Upper lobe of left lung (tissue), 6 donors: ENCODE data around the gene EZH2. TPM values are rescaled to one million over a fixed set of nuclear protein-coding genes. Genes with fewer than 3 reads are reported as not detected.

Source experiments
- ATAC-seq, 2 donors: fragments of 200-7000 bp; cut with Tn5 transposase; one replicate each; pipeline ENCODE4 v1.9.1; 2022; ENCODE audit warnings: mild to moderate bottlenecking in 2 of 2, moderate library complexity in 2 of 2; ENCODE audit not compliant: low FRiP score in 2 of 2
- DNase-seq, 2 donors: peaks; one replicate each; pipeline ENCODE4 v3.0.0-alpha.2; 2019 to 2020
- H3K27ac ChIP-seq, 4 donors: fragments of 200-600 bp; sonication (generic); one replicate each; pipeline ENCODE4 v1.5.1; 2016 to 2019
- H3K27me3 ChIP-seq, 4 donors: fragments of 200-600 bp; sonication (generic); one replicate each; pipeline ENCODE4 v1.5.1; 2017 to 2019
- H3K36me3 ChIP-seq, 4 donors: fragments of 200-600 bp; sonication (generic); one replicate each; pipeline ENCODE4 v1.5.1; 2016 to 2019
- H3K4me1 ChIP-seq, 4 donors: fragments of 200-600 bp; sonication (generic); one replicate each; pipeline ENCODE4 v1.5.1; 2018 to 2019
- H3K4me3 ChIP-seq, 4 donors: fragments of 200-600 bp; sonication (generic); one replicate each; pipeline ENCODE4 v1.5.1; 2017 to 2019; ENCODE audit warnings: mild to moderate bottlenecking in 2 of 4, moderate library complexity in 1 of 4
- H3K9me3 ChIP-seq, 4 donors: fragments of 200-600 bp; sonication (generic); one replicate each; pipeline ENCODE4 v1.5.1; 2018 to 2019
- EP300 ChIP-seq, 4 donors: sonication (generic); formaldehyde crosslinking; IDR thresholded peaks; one replicate each; pipeline ENCODE4 v1.5.1; 2017; ENCODE audit warnings: antibody characterized with exemption in 4 of 4, control low read depth in 2 of 4
- POLR2A ChIP-seq, 4 donors: fragments of 450-650 bp; IDR thresholded peaks; one replicate each; pipeline ENCODE4 v1.5.1; 2016 to 2017; ENCODE audit warnings: antibody characterized with exemption in 4 of 4, mild to moderate bottlenecking in 2 of 4
- POLR2AphosphoS5 ChIP-seq, 2 donors: sonication (generic); formaldehyde crosslinking; IDR thresholded peaks; one replicate each; pipeline ENCODE4 v1.5.1; 2017; ENCODE audit warnings: antibody characterized with exemption in 2 of 2
- WGBS, 2 donors: methylation state at CpG; one replicate each; pipeline ENCODE4 v1.1.5; 2017 to 2018; 5-methylcytosine and 5-hydroxymethylcytosine counted together
- total RNA-seq, 6 donors: library from RNA; depleted of rRNA in 4 of 6; stranded (reverse); fragments of >200 nt in 4 of 6; gene quantifications; one replicate each; pipeline versions ENCODE4 v1.1.0 to v1.2.1, GENCODE V29; 2016 to 2021
- TF ChIP-seq, protein P1 (sequence below), 6 experiments: fragments of 450-650 bp in 4 of 6; fragments of 200-600 bp in 2 of 6; sonication (generic) in 2 of 6; IDR thresholded peaks; one replicate each; pipeline ENCODE4 v1.5.1; 2016 to 2019; ENCODE audit warnings: antibody characterized with exemption in 6 of 6
- donor health status: DM: no; HTN: no; CAD: no; lungs with moderate emphysema.
- donor health status: DM: no; HTN: yes; CAD: no; lungs with severe emphysema.

The EZH2 gene
- total RNA-seq, 6 donors from 2014 or later: 0.89 to 4.6 (median 3.1) TPM

DNA sequence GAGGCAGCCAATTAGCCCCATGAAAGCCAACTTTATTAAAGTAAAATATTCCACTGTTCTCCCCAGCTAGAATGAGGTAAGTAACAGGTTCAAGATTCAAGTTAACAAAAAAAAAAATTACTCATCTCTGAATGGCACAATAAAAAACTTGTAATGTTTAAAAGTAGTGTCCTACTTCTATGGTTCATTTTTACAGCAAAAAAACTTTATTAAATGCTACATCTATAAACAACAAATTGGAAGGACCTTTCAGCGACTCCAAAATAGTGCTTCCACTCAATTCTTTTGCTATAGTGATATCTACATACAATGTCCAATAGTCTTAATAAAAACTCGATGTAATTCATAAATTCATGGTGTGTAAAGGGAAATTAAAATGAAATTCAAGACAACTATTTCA, 59.2 kb downstream of the EZH2 start:
- DNase-seq: no peak
- no peak for ATAC-seq
- TF ChIP-seq POLR2A (IDR thresholded peaks at IDR 0.05) (no peak), EP300 (IDR thresholded peaks at IDR 0.05) (no peak), POLR2AphosphoS5 (IDR thresholded peaks at IDR 0.05) (no peak)
- TF ChIP-seq, protein P1, sequence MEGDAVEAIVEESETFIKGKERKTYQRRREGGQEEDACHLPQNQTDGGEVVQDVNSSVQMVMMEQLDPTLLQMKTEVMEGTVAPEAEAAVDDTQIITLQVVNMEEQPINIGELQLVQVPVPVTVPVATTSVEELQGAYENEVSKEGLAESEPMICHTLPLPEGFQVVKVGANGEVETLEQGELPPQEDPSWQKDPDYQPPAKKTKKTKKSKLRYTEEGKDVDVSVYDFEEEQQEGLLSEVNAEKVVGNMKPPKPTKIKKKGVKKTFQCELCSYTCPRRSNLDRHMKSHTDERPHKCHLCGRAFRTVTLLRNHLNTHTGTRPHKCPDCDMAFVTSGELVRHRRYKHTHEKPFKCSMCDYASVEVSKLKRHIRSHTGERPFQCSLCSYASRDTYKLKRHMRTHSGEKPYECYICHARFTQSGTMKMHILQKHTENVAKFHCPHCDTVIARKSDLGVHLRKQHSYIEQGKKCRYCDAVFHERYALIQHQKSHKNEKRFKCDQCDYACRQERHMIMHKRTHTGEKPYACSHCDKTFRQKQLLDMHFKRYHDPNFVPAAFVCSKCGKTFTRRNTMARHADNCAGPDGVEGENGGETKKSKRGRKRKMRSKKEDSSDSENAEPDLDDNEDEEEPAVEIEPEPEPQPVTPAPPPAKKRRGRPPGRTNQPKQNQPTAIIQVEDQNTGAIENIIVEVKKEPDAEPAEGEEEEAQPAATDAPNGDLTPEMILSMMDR (IDR thresholded peaks at IDR 0.05): no peak

GRCh38 chr7:148821422-148821821, 62.7 kb downstream of the EZH2 start:
- H3K9me3 ChIP-seq: no peaks in the 10 kb centered on the region
- no peak for DNase-seq
- H3K4me3 ChIP-seq: no peak overlapping the region
- H3K36me3 ChIP-seq: no peaks in the 10 kb centered on the region
- TF ChIP-seq, protein P1 (IDR thresholded peaks at IDR 0.05): no peak
- TF ChIP-seq EP300 (IDR thresholded peaks at IDR 0.05) (no peak), POLR2A (IDR thresholded peaks at IDR 0.05) (no peak), POLR2AphosphoS5 (IDR thresholded peaks at IDR 0.05) (no peak)
- ATAC-seq: no peak
- H3K4me1 ChIP-seq: no peaks in the 10 kb centered on the region
- no peaks in the 10 kb centered on the region for H3K27me3 ChIP-seq
- WGBS, 2 donors: 91 to 98% methylated on average over 2 of the region's 2 CpGs
- H3K27ac ChIP-seq: no peak overlapping the region

More for the DNA sequence above, 59.2 kb downstream of the EZH2 start:
- Histone ChIP-seq H3K4me1 (no peaks in the 10 kb centered on the region), H3K36me3 (no peaks in the 10 kb centered on the region), H3K9me3 (no peaks in the 10 kb centered on the region), H3K27me3 (no peaks in the 10 kb centered on the region), H3K27ac (no peak overlapping the region), H3K4me3 (no peak overlapping the region)
- 91 to 95% methylated on average over 2 of the region's 2 CpGs for WGBS, 2 donors

DNA sequence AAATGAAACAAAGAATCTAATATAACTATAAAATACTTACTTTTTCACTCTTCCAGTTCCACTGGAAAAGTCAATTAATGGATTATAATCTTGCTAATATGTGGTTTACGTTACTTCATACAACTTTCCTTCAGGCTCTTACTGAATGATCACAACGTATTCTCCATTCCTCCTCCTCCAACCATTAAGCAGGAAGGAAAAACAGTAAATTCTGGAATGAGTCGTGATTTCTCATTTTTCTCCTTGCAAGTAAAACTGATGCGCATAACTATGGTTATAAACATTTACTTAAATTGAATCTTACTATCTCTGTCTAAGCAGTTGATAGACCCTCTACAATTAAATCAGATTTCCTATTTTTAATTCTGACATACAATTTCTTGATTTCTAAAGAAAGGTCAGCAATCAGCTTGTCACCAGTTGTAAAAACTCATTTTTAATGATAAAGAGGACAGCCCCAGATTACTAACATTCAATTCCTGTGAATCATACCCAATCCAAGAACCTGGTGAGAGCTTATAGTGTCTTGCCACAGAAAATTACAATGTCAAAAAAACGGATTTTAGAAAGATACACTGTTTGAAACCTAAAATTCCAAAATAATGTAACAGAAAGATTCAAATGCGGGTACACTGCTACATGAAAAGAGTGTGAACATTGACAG, 64.3 kb downstream of the EZH2 start:
- H3K9me3 ChIP-seq: no peaks in the 10 kb centered on the region
- ATAC-seq (no peak), DNase-seq (no peak)
- WGBS, 2 donors: 89 to 93% methylated on average over 6 of the region's 6 CpGs
- H3K36me3 ChIP-seq: no peaks in the 10 kb centered on the region
- no peak overlapping the region for H3K27ac ChIP-seq
- H3K27me3 ChIP-seq: no peaks in the 10 kb centered on the region
- no peak overlapping the region for H3K4me3 ChIP-seq
- no peak for TF ChIP-seq POLR2AphosphoS5 (IDR thresholded peaks at IDR 0.05)
- TF ChIP-seq, protein P1 (IDR thresholded peaks at IDR 0.05): no peak
- no peak for TF ChIP-seq POLR2A (IDR thresholded peaks at IDR 0.05)
- TF ChIP-seq EP300 (IDR thresholded peaks at IDR 0.05): no peak
- H3K4me1 ChIP-seq: no peaks in the 10 kb centered on the region

DNA sequence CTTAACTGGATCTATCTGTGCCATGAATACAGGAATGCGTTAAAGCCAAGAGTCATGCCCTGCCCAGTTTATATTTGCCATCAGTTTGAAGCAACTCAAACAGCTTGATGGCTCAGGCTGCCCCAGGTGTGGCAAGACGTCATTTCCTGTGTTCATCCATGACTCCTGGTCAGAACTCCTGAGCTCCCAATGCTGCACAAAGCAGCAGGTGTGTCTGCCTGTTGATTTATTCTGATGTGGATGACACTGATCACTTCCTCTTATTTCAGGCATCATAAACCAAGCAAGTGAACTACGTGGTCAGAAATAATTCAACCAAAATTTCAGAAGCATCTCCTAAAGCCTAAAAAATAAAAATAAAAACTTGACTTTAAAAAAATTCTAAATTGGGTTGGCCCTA, 68.5 kb downstream of the EZH2 start:
- WGBS, 2 donors: 85 to 88% methylated on average over 3 of the region's 3 CpGs
- ATAC-seq: no peak
- no peaks in the 10 kb centered on the region for H3K4me1 ChIP-seq
- TF ChIP-seq, protein P1 (IDR thresholded peaks at IDR 0.05): no peak
- TF ChIP-seq POLR2A (IDR thresholded peaks at IDR 0.05): no peak
- TF ChIP-seq POLR2AphosphoS5 (IDR thresholded peaks at IDR 0.05): no peak
- TF ChIP-seq EP300 (IDR thresholded peaks at IDR 0.05): no peak
- no peak overlapping the region for H3K4me3 ChIP-seq
- H3K36me3 ChIP-seq: no peaks in the 10 kb centered on the region
- H3K27me3 ChIP-seq: no peaks in the 10 kb centered on the region
- no peak overlapping the region for H3K27ac ChIP-seq
- no peak for DNase-seq
- no peaks in the 10 kb centered on the region for H3K9me3 ChIP-seq
